Measurements from ENCODE around the gene CEMIP. TPM values are rescaled to one million over a fixed set of nuclear protein-coding genes. Genes with fewer than 3 reads are reported as not detected.
A peak's percentile ranks its signal among the peaks of the same experiment; 100 is the strongest.

Gene CEMIP
- total and polyA plus RNA-seq, 9 donors = 0.93 to 3.0 (median 2.3) TPM

DNA sequence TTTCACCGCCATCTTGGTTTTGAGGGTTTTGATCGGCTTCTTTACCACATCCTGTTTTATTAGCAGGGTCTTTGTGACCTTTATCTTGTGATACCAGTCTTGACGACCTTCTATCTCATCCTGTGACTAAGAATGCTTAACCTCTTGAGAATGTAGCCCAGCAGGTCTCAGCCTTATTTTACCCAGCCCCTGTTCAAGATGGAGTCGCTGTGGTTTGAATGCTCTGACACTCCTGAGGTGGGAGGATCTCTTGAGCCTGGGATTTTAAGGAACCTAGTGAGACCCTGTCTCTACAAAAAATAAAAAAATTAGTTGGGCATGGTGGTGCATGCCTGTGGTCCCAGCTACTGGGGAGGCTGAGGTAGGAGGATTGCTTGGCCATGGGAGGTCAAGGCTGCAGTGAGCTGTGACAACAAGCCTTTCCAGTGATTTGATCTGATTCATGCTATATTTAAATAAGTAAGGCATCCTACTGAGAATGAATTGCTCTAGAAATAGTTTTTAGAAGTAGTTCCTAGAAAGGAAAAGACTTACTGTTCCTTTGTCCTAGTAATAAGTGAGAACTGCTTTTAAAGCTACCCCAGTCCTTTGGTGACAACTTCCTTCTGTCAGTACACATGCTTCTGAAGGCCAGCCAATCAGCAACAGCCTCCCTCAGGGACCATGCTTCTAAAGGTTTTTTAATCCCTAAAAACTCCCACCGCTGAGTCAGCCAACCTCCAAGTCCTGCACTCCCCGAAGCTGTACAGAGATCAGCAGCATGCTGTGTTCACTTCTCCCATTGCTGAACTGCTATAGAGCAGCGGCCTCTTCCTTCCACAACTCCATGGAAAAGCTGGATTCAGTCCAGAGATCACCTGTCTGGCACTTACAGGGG is 9.1 kb upstream of the CEMIP start:
- 65% methylated on average over 4 of the region's 7 CpGs for WGBS (ENCODE audit: insufficient coverage)
- no peak for DNase-seq
- Histone ChIP-seq H3K36me3 (ENCODE audit: control insufficient read depth, insufficient read depth, low read length) (no peaks in the 10 kb centered on the region), H3K9me3 (replicated peaks; ENCODE audit: control insufficient read depth, low read depth, low read length) (no peaks in the 10 kb centered on the region), H3K4me3 (ENCODE audit: low read length) (no peak overlapping the region), H3K27ac (ENCODE audit: low read length) (no peak overlapping the region), H3K4me1 (ENCODE audit: control insufficient read depth, insufficient read depth, low read length) (no peaks in the 10 kb centered on the region), H3K27me3 (ENCODE audit: control insufficient read depth, insufficient read depth, low read length) (no peaks in the 10 kb centered on the region)

DNA sequence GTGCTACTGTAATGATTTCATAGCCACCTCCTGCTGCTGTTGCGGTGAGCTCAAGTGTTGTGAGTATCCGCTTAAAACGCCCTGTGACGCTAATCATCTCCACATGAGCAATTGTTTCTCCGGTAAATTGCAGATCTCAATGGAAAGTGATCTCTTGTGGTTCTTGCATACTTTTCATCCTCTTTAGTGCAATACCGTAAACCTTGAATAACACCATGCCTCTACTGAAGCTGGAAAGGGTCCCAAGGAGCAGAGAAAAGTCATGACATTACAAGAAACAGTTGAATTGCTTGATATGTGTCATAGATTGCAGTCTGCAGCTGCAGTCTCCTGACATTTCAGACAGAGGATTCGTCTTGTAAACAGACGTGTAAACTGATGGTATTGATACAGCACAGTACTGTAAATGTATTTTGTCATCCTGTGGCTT is 6.0 kb upstream of the CEMIP start:
- H3K36me3 ChIP-seq (ENCODE audit: control insufficient read depth, insufficient read depth, low read length) = no peaks in the 10 kb centered on the region
- DNase-seq = peak; percentile 19
- no peak overlapping the region for H3K27ac ChIP-seq (ENCODE audit: low read length)
- WGBS (ENCODE audit: insufficient coverage) = 56% methylated on average over 1 of the region's 8 CpGs
- no peak overlapping the region for H3K4me3 ChIP-seq (ENCODE audit: low read length)
- H3K4me1 ChIP-seq (ENCODE audit: control insufficient read depth, insufficient read depth, low read length) = peaks cover 2% of the 10 kb centered on the region
- H3K27me3 ChIP-seq (ENCODE audit: control insufficient read depth, insufficient read depth, low read length) = peaks cover 13% of the 10 kb centered on the region
- H3K9me3 ChIP-seq (replicated peaks; ENCODE audit: control insufficient read depth, low read depth, low read length) = no peaks in the 10 kb centered on the region

DNA sequence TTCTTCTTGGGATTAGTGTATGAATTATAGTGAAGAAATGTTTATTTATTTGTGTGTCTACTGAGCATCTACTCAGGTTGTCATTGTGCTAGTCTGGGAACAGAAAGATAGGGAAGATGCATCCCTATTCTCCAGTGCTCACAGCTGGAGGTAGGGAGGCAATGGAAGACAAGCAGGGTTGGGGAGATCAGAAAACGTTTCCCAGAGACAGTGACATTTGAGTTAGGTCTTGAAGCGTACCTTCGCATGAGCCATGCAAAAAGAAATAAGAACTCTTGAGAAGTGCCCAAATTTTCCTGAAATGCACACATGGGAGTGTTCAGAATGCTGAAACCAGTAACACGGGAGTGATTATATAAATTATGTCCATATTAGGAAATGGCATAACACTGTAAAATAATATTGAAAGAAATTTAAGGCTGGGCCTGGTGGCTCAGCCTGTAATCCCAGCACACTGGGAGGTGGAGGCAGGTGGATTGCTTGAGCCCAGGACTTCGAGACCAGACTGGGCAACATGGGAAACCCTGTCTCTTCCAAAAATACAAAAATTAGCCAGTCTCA is 5.3 kb upstream of the CEMIP start:
- Histone ChIP-seq H3K27ac (ENCODE audit: low read length) (no peak overlapping the region), H3K4me3 (ENCODE audit: low read length) (no peak overlapping the region), H3K9me3 (replicated peaks; ENCODE audit: control insufficient read depth, low read depth, low read length) (no peaks in the 10 kb centered on the region), H3K4me1 (ENCODE audit: control insufficient read depth, insufficient read depth, low read length) (peaks cover 5% of the 10 kb centered on the region), H3K36me3 (ENCODE audit: control insufficient read depth, insufficient read depth, low read length) (no peaks in the 10 kb centered on the region), H3K27me3 (ENCODE audit: control insufficient read depth, insufficient read depth, low read length) (peaks cover 20% of the 10 kb centered on the region)
- no peak for DNase-seq
- WGBS (ENCODE audit: insufficient coverage) = 44% methylated on average over 3 of the region's 5 CpGs

GRCh38 chr15:80774486-80774885 is 4.7 kb upstream of the CEMIP start:
- Histone ChIP-seq H3K4me3 (ENCODE audit: low read length) (no peak overlapping the region), H3K27ac (ENCODE audit: low read length) (no peak overlapping the region), H3K36me3 (ENCODE audit: control insufficient read depth, insufficient read depth, low read length) (no peaks in the 10 kb centered on the region), H3K4me1 (ENCODE audit: control insufficient read depth, insufficient read depth, low read length) (peaks cover 9% of the 10 kb centered on the region), H3K27me3 (ENCODE audit: control insufficient read depth, insufficient read depth, low read length) (peaks cover 26% of the 10 kb centered on the region), H3K9me3 (replicated peaks; ENCODE audit: control insufficient read depth, low read depth, low read length) (no peaks in the 10 kb centered on the region)
- WGBS (ENCODE audit: insufficient coverage) = no CpG with 5 or more reads among the region's 1 CpG
- no peak for DNase-seq

GRCh38 chr15:80775338-80775737 is 3.8 kb upstream of the CEMIP start:
- no peak overlapping the region for H3K4me3 ChIP-seq (ENCODE audit: low read length)
- peaks cover 18% of the 10 kb centered on the region for H3K4me1 ChIP-seq (ENCODE audit: control insufficient read depth, insufficient read depth, low read length)
- peaks cover 35% of the 10 kb centered on the region for H3K27me3 ChIP-seq (ENCODE audit: control insufficient read depth, insufficient read depth, low read length)
- no peak overlapping the region for H3K27ac ChIP-seq (ENCODE audit: low read length)
- WGBS (ENCODE audit: insufficient coverage) = 100% methylated on average over 1 of the region's 3 CpGs
- DNase-seq = no peak
- H3K9me3 ChIP-seq (replicated peaks; ENCODE audit: control insufficient read depth, low read depth, low read length) = no peaks in the 10 kb centered on the region
- H3K36me3 ChIP-seq (ENCODE audit: control insufficient read depth, insufficient read depth, low read length) = no peaks in the 10 kb centered on the region

- WGBS (ENCODE audit: insufficient coverage) = no CpG with 5 or more reads among the region's 5 CpGs
- Histone ChIP-seq H3K27ac (ENCODE audit: low read length) (no peak overlapping the region), H3K4me1 (ENCODE audit: control insufficient read depth, insufficient read depth, low read length) (peaks cover 24% of the 10 kb centered on the region), H3K27me3 (ENCODE audit: control insufficient read depth, insufficient read depth, low read length) (peaks cover 41% of the 10 kb centered on the region), H3K9me3 (replicated peaks; ENCODE audit: control insufficient read depth, low read depth, low read length) (no peaks in the 10 kb centered on the region), H3K4me3 (ENCODE audit: low read length) (no peak overlapping the region), H3K36me3 (ENCODE audit: control insufficient read depth, insufficient read depth, low read length) (no peaks in the 10 kb centered on the region)
- DNase-seq = peak; percentile 87
Measured at GRCh38 chr15:80776420-80777045, 2.6 kb upstream of the CEMIP start.

DNA sequence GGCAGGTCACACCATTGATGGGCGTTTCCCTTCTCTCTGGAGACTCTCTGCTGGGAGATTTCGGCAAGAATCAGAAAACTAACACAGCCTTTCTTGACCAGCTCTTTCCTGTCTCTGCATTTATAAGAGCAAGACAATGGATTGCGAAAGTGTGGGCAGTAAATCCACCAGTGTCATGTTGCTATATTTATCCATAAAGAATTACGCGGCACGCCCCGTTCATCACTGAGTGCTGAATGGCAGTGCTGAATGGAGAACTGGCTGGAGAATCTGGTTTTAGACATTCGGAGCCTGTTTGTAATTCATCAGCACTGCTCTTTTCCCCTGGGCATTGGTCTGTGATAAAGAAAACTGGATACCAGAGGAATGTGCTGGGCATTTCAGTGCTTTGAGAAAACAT is 2.0 kb upstream of the CEMIP start:
- WGBS (ENCODE audit: insufficient coverage) = 72% methylated on average over 4 of the region's 8 CpGs
- Histone ChIP-seq H3K36me3 (ENCODE audit: control insufficient read depth, insufficient read depth, low read length) (no peaks in the 10 kb centered on the region), H3K4me3 (ENCODE audit: low read length) (no peak overlapping the region), H3K9me3 (replicated peaks; ENCODE audit: control insufficient read depth, low read depth, low read length) (no peaks in the 10 kb centered on the region), H3K4me1 (ENCODE audit: control insufficient read depth, insufficient read depth, low read length) (peaks cover 24% of the 10 kb centered on the region), H3K27me3 (ENCODE audit: control insufficient read depth, insufficient read depth, low read length) (peaks cover 42% of the 10 kb centered on the region), H3K27ac (ENCODE audit: low read length) (no peak overlapping the region)
- peak; percentile 16 for DNase-seq

GRCh38 chr15:80777826-80778620 is 1.1 kb upstream of the CEMIP start:
- no peaks in the 10 kb centered on the region for H3K36me3 ChIP-seq (ENCODE audit: control insufficient read depth, insufficient read depth, low read length)
- H3K4me3 ChIP-seq (ENCODE audit: low read length) = no peak overlapping the region
- no peak overlapping the region for H3K27ac ChIP-seq (ENCODE audit: low read length)
- no peaks in the 10 kb centered on the region for H3K9me3 ChIP-seq (replicated peaks; ENCODE audit: control insufficient read depth, low read depth, low read length)
- DNase-seq = peak; percentile 2
- peaks cover 24% of the 10 kb centered on the region for H3K4me1 ChIP-seq (ENCODE audit: control insufficient read depth, insufficient read depth, low read length)
- peaks cover 44% of the 10 kb centered on the region for H3K27me3 ChIP-seq (ENCODE audit: control insufficient read depth, insufficient read depth, low read length)
- 90% methylated on average over 5 of the region's 10 CpGs for WGBS (ENCODE audit: insufficient coverage)

DNA sequence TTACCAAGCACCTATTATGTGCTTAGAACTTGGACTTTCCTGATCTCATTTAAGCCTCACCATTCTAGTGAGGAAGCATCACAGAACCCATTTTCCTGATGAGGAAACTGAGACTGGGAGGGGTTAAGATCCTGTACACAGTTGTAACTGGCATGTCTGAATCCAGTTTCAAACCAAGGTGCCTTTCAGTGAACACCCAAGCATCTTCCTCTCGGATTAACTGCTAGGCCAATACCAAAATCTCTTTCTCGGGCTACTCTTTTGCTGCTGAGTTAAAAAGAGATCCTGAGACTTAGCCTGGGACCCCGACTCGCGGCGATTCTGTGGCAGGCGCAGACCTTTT is 578 bp upstream of the CEMIP start:
- H3K36me3 ChIP-seq (ENCODE audit: control insufficient read depth, insufficient read depth, low read length) = no peaks in the 10 kb centered on the region
- no peaks in the 10 kb centered on the region for H3K9me3 ChIP-seq (replicated peaks; ENCODE audit: control insufficient read depth, low read depth, low read length)
- peaks cover 24% of the 10 kb centered on the region for H3K4me1 ChIP-seq (ENCODE audit: control insufficient read depth, insufficient read depth, low read length)
- H3K27ac ChIP-seq (ENCODE audit: low read length) = no peak overlapping the region
- DNase-seq = no peak
- 18% methylated on average over 7 of the region's 7 CpGs for WGBS (ENCODE audit: insufficient coverage)
- no peak overlapping the region for H3K4me3 ChIP-seq (ENCODE audit: low read length)
- H3K27me3 ChIP-seq (ENCODE audit: control insufficient read depth, insufficient read depth, low read length) = peaks cover 48% of the 10 kb centered on the region
